Measurements from ENCODE around the gene SYCE1L. TPM values are rescaled to one million over a fixed set of nuclear protein-coding genes. Genes with fewer than 3 reads are reported as not detected.
A peak's percentile ranks its signal among the peaks of the same experiment; 100 is the strongest.

Gene SYCE1L
- total and polyA plus RNA-seq, 7 experiments from 2014 or later: 1.3 to 14.1 (median 4.9) TPM

GRCh38 chr16:77211880-77212740 lies 12.9 kb downstream of the SYCE1L start:
- H3K27ac Mint-ChIP-seq: peak overlapping the region; percentile 56 to 92 (median 81)
- DNase-seq (peak; percentile 57 to 84 (median 76)), ATAC-seq (peak; percentile 86)
- Histone ChIP-seq H3K9me3 (ENCODE audit: control insufficient read depth in 2 of 3, low read length in 3 of 3) (no peaks in the 10 kb centered on the region), H3K27ac (ENCODE audit: low read depth, low read length) (peak overlapping the region; percentile 85), H3K36me3 (ENCODE audit: control insufficient read depth in 2 of 3, insufficient read depth in 3 of 3, low read length in 3 of 3) (peaks cover 0 to 7% (median 0%) of the 10 kb centered on the region in 3 experiments), H3K27me3 (ENCODE audit: control insufficient read depth in 2 of 2, insufficient read depth in 2 of 2, low read length in 2 of 2) (no peaks in the 10 kb centered on the region), H3K4me1 (ENCODE audit: control insufficient read depth in 2 of 2, insufficient read depth in 2 of 2, low read length in 2 of 2) (peaks cover 0 to 4% of the 10 kb centered on the region in 2 donors), H3K4me3 (ENCODE audit: low read length) (peak overlapping the region; percentile 69)
- peak overlapping the region; percentile 83 to 92 (median 88) for H3K4me3 Mint-ChIP-seq
- H3K4me1 Mint-ChIP-seq: peaks cover 8 to 15% (median 14%) of the 10 kb centered on the region in 7 donors
- intact Hi-C loops (cut with micrococcal nuclease): loop anchor here (1.0 to 2.0 kb wide), 5 partner anchors 22 to 887 kb away; partner anchors contain the start of genes NUDT7 (in 2 of the 2) and WWOX (in 1 of the 2)
- H3K9me3 Mint-ChIP-seq: peaks cover 0 to 3% (median 0%) of the 10 kb centered on the region in 11 donors
- H3K36me3 Mint-ChIP-seq: no peaks in the 10 kb centered on the region
- ChIA-PET CTCF (interaction anchor here (0.6 kb wide), 1 partner anchor 760 kb away, joined by 5 read pairs; no protein-coding TSS in a partner anchor), POLR2A (interaction anchor here (1.0 to 3.3 kb wide), 6 partner anchors 11 to 1563 kb away, joined by 3 to 30 read pairs (median 3); partner anchors contain the start of gene MON1B)
- peaks cover 0 to 5% (median 0%) of the 10 kb centered on the region in 5 donors for H3K27me3 Mint-ChIP-seq

GRCh38 chr16:77212741-77213541 lies 13.7 kb downstream of the SYCE1L start:
- no peaks in the 10 kb centered on the region for H3K9me3 ChIP-seq (ENCODE audit: control insufficient read depth in 2 of 3, low read length in 3 of 3)
- peak; percentile 85 for ATAC-seq
- H3K4me3 ChIP-seq (ENCODE audit: low read length): peak overlapping the region; percentile 69
- DNase-seq: peak; percentile 61 to 82 (median 76)
- Mint-ChIP-seq H3K9me3 (peaks cover 0 to 3% (median 0%) of the 10 kb centered on the region in 11 donors), H3K27ac (peak overlapping the region in 8 of 9 donors; percentile 43 to 88 (median 74)), H3K36me3 (no peaks in the 10 kb centered on the region), H3K4me1 (peaks cover 8 to 15% (median 14%) of the 10 kb centered on the region in 7 donors), H3K27me3 (peaks cover 0 to 5% (median 0%) of the 10 kb centered on the region in 5 donors), H3K4me3 (peak overlapping the region; percentile 82 to 92 (median 86))
- intact Hi-C loops (cut with micrococcal nuclease): loop anchor here (1.0 to 2.0 kb wide), 5 partner anchors 23 to 886 kb away; partner anchors contain the start of genes NUDT7 (in 2 of the 2) and WWOX (in 1 of the 2)
- peaks cover 0 to 7% (median 0%) of the 10 kb centered on the region in 3 experiments for H3K36me3 ChIP-seq (ENCODE audit: control insufficient read depth in 2 of 3, insufficient read depth in 3 of 3, low read length in 3 of 3)
- H3K27me3 ChIP-seq (ENCODE audit: control insufficient read depth in 2 of 2, insufficient read depth in 2 of 2, low read length in 2 of 2): no peaks in the 10 kb centered on the region
- peaks cover 0 to 4% of the 10 kb centered on the region in 2 donors for H3K4me1 ChIP-seq (ENCODE audit: control insufficient read depth in 2 of 2, insufficient read depth in 2 of 2, low read length in 2 of 2)
- ChIA-PET CTCF (no interaction called here), POLR2A (interaction anchor here (1.0 to 3.3 kb wide), 6 partner anchors 12 to 1564 kb away, joined by 3 to 30 read pairs (median 3); partner anchors contain the start of gene MON1B)
- peak overlapping the region; percentile 85 for H3K27ac ChIP-seq (ENCODE audit: low read depth, low read length)

GRCh38 chr16:77213542-77214106 lies 14.4 kb downstream of the SYCE1L start:
- H3K9me3 ChIP-seq (ENCODE audit: control insufficient read depth in 2 of 3, low read length in 3 of 3): no peaks in the 10 kb centered on the region
- Mint-ChIP-seq H3K4me1 (peaks cover 8 to 15% (median 14%) of the 10 kb centered on the region in 7 donors), H3K27ac (peak overlapping the region in 6 of 9 donors; percentile 53 to 86 (median 68)), H3K9me3 (peaks cover 0 to 3% (median 0%) of the 10 kb centered on the region in 11 donors), H3K27me3 (peaks cover 0 to 5% (median 0%) of the 10 kb centered on the region in 5 donors), H3K36me3 (no peaks in the 10 kb centered on the region), H3K4me3 (peak overlapping the region; percentile 82 to 92 (median 86))
- ATAC-seq (no peak), DNase-seq (no peak)
- intact Hi-C loops (cut with micrococcal nuclease): loop anchor here in 1 of 2 donors (2.0 kb wide), 1 partner anchor 509 kb away; the partner anchor contains the start of gene NUDT7
- ChIA-PET CTCF (interaction anchor here (1.1 kb wide), 1 partner anchor 10 kb away, joined by 3 read pairs; no protein-coding TSS in a partner anchor), POLR2A (interaction anchor here (1.7 to 3.3 kb wide), 2 partner anchors 20 to 24 kb away, joined by 5 to 30 read pairs; partner anchors contain the start of gene MON1B)
- H3K4me3 ChIP-seq (ENCODE audit: low read length): peak overlapping the region; percentile 69
- H3K36me3 ChIP-seq (ENCODE audit: control insufficient read depth in 2 of 3, insufficient read depth in 3 of 3, low read length in 3 of 3): peaks cover 0 to 7% (median 0%) of the 10 kb centered on the region in 3 experiments
- peak overlapping the region; percentile 85 for H3K27ac ChIP-seq (ENCODE audit: low read depth, low read length)
- peaks cover 0 to 4% of the 10 kb centered on the region in 2 donors for H3K4me1 ChIP-seq (ENCODE audit: control insufficient read depth in 2 of 2, insufficient read depth in 2 of 2, low read length in 2 of 2)
- no peaks in the 10 kb centered on the region for H3K27me3 ChIP-seq (ENCODE audit: control insufficient read depth in 2 of 2, insufficient read depth in 2 of 2, low read length in 2 of 2)

GRCh38 chr16:77214411-77215138 lies 15.4 kb downstream of the SYCE1L start:
- Histone ChIP-seq H3K9me3 (ENCODE audit: control insufficient read depth in 2 of 3, low read length in 3 of 3) (no peaks in the 10 kb centered on the region), H3K36me3 (ENCODE audit: control insufficient read depth in 2 of 3, insufficient read depth in 3 of 3, low read length in 3 of 3) (peaks cover 0 to 7% (median 0%) of the 10 kb centered on the region in 3 experiments), H3K27me3 (ENCODE audit: control insufficient read depth in 2 of 2, insufficient read depth in 2 of 2, low read length in 2 of 2) (no peaks in the 10 kb centered on the region), H3K27ac (ENCODE audit: low read depth, low read length) (no peak overlapping the region), H3K4me1 (ENCODE audit: control insufficient read depth in 2 of 2, insufficient read depth in 2 of 2, low read length in 2 of 2) (peaks cover 0 to 4% of the 10 kb centered on the region in 2 donors), H3K4me3 (ENCODE audit: low read length) (no peak overlapping the region)
- ChIA-PET CTCF (interaction anchor here (1.1 kb wide), 1 partner anchor 9 kb away, joined by 3 read pairs; no protein-coding TSS in a partner anchor), POLR2A (no interaction called here)
- H3K27me3 Mint-ChIP-seq: peaks cover 0 to 5% (median 0%) of the 10 kb centered on the region in 5 donors
- intact Hi-C loops (cut with micrococcal nuclease): no loop called here
- peak overlapping the region in 7 of 10 donors; percentile 15 to 92 (median 83) for H3K4me3 Mint-ChIP-seq
- ATAC-seq: no peak
- H3K27ac Mint-ChIP-seq: peak overlapping the region in 1 of 9 donors; percentile 33
- peaks cover 0 to 3% (median 0%) of the 10 kb centered on the region in 11 donors for H3K9me3 Mint-ChIP-seq
- no peak for DNase-seq
- peaks cover 8 to 15% (median 14%) of the 10 kb centered on the region in 7 donors for H3K4me1 Mint-ChIP-seq
- H3K36me3 Mint-ChIP-seq: no peaks in the 10 kb centered on the region

- Mint-ChIP-seq H3K36me3 (no peaks in the 10 kb centered on the region), H3K27me3 (no peaks in the 10 kb centered on the region), H3K4me3 (no peak overlapping the region), H3K27ac (no peak overlapping the region), H3K4me1 (peaks cover 0 to 4% (median 0%) of the 10 kb centered on the region in 7 donors), H3K9me3 (no peaks in the 10 kb centered on the region)
- ATAC-seq: no peak
- Histone ChIP-seq H3K9me3 (ENCODE audit: control insufficient read depth in 2 of 3, low read length in 3 of 3) (no peaks in the 10 kb centered on the region), H3K27me3 (ENCODE audit: control insufficient read depth in 2 of 2, insufficient read depth in 2 of 2, low read length in 2 of 2) (no peaks in the 10 kb centered on the region), H3K4me1 (ENCODE audit: control insufficient read depth in 2 of 2, insufficient read depth in 2 of 2, low read length in 2 of 2) (no peaks in the 10 kb centered on the region), H3K4me3 (ENCODE audit: low read length) (no peak overlapping the region), H3K27ac (ENCODE audit: low read depth, low read length) (no peak overlapping the region), H3K36me3 (ENCODE audit: control insufficient read depth in 2 of 3, insufficient read depth in 3 of 3, low read length in 3 of 3) (no peaks in the 10 kb centered on the region)
- DNase-seq: no peak
- intact Hi-C loops (cut with micrococcal nuclease): no loop called here
- ChIA-PET CTCF (no interaction called here), POLR2A (no interaction called here)
Measured at GRCh38 chr16:77219437-77219836, 20.2 kb downstream of the SYCE1L start.

All from naive thymus-derived CD4-positive, alpha-beta T cell (primary cell).